Ammon's horn (tissue), 1 donor: ENCODE measurements around the gene SHBG.
"Not testable (repeated sequence)": the region's sequence is repeated elsewhere in the genome, so short reads cannot be mapped to it uniquely, and the experiment has no call there.

Experiments used
- DNase-seq: peaks from one replicate; pipeline ENCODE4 v3.0.0-alpha.2; 2016; ENCODE audit warnings: low spot score

Gene SHBG

GRCh38 chr17:7629939-7630571, at the start of gene SHBG:
Gene SHBG, plus strand, starts transcription at chr17:7630135. Its CDS starts 38 bp downstream, at chr17:7630173.
- DNase-seq: no peak

DNA sequence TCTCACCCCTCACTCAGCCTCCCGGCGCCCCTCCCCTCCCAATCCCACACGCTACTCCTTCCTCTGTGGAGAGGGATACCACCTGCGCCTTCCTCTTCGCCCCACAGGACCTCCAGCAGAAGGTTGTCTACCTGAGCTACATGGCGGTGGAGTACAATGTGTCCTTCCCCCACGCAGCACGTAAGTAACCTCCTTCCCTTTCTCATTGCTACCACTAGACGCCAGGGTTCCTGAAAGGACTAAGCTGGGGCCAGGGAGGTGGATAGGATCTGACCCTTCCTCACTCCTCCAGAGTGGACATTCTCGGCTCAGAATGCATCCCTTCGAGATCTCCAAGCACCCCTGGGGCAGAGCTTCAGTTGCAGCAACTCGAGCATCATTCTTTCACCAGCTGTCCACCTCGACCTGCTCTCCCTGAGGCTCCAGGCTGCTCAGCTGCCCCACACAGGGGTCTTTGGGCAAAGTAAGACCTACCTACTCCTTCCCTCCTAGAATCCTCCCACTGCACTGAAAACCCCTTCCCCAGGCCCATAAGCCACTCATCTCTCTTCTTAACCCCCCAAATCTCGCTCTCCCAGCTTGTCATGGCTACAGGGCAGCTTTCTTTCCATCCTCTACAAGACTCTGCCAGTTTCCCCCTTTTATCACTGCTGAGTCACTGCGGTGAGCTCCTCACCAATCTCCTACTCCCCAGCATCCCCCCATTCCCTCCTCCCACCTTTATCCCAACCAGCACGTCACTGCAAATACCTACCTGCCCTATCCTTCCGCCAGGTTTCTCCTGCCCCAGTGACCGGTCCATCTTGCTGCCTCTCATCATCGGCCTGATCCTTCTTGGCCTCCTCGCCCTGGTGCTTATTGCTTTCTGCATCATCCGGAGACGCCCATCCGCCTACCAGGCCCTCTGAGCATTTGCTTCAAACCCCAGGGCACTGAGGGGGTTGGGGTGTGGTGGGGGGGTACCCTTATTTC, 49.0 kb upstream of the SHBG start:
- no peak for DNase-seq

- DNase-seq: no peak
Observed at GRCh38 chr17:7582396-7583252, 47.3 kb upstream of the SHBG start.

DNA sequence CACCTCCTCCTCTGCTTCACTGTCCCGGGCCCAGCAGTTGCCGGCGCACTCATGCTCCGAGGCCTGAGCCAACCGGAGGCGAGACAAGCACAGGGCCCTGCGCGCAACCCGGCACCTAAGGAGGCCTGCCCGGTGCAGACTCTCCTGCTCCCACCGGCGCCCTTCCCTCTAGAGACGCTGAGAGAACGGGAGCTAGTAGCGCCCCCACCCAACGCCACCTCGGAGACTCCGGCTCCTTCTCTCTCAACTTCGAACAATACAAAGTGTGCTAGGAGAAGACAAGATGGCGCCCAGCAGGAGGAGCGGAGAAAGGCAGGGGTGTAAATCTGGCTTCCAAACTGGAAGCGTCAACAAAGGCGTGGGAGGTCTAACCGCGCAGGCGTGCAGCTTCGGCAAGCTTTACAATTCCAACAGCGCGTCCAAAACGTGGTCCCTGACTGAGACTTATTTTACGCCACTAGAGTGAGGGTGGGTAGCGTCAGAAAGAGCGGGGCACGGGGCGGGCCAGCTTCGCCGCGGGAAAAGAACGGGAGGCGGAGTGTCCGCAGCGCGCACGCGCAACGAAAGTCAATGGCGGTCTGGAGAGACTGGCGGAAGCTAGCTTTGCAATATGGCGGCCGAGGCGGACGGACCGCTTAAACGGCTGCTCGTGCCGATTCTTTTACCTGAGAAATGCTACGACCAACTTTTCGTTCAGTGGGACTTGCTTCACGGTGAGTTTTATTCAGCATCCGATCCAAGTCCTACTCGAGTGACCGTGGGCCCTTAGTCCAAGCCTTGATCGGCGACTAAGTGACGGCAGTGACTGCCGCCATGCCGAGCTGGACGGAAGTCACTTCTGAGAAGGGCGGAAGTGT, 46.5 kb upstream of the SHBG start, which contains the start of gene MPDU1:
TSS of gene MPDU1 (plus strand) at position 600 of the 857 bp plus-strand sequence. CDS start at position 611, 11 bp downstream.
- peak; percentile 97 for DNase-seq

- DNase-seq: no peak
Observed at GRCh38 chr17:7586673-7587419, 43.1 kb upstream of the SHBG start.

GRCh38 chr17:7587420-7588151, 42.3 kb upstream of the SHBG start:
- DNase-seq: no peak

- no peak for DNase-seq
Observed at GRCh38 chr17:7588553-7589203, 41.3 kb upstream of the SHBG start.

DNA sequence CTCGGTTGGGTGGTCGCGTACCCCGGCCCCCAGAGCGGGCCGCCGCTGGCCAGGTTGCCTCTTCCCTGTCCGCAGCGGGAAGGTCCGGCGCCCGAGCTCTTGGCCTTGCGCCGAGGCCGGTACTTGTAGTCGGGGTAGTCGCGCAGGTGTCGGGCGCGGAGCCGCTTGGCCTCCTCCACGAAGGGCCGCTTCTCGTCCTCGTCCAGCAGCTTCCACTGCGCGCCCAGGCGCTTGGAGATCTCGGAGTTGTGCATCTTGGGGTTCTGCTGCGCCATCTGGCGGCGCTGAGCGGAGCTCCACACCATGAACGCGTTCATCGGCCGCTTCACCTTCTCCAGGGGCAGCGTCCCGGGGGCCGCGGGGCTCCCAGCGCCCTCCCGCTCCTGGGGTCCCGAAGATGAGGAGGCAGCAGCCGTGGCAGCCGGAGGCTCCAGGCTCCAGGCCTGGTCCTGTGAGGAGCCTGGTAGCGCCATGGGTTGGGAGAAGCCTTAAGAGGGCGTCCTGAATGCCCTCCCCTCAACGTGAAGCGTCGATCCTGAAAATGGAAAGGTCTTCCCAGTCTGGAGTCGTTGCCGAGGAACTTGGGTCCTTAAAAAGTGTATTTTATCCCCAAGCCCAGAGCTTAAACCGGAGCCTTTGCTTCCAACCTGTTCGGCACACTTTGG, 40.6 kb upstream of the SHBG start:
- peak; percentile 92 for DNase-seq

GRCh38 chr17:7589891-7590691, 39.8 kb upstream of the SHBG start, which contains the start of gene SOX15:
Gene SOX15, minus strand, starts transcription at chr17:7590094. Its CDS starts 418 bp downstream, at chr17:7589676.
- DNase-seq: no peak

DNA sequence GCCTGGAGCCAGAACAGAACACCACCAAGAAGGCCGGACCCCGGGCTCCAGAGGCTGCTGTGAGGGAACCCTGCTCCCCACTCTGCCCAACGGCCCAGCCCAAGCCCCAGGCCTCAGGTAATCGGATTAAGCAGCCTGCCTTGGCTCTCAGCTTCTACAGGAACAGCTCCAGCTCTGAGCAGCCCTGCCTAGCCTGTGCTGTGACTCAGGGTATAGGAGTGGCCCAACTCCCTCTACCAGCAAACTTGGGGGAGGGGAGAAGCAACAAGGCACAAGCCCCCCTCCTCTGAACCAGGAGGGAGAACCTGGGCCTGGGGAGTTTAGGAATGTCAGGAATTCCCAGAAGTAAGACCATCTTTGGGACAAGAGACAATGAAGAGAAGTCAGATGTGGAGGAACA, 39.2 kb upstream of the SHBG start:
- DNase-seq: no peak

DNA sequence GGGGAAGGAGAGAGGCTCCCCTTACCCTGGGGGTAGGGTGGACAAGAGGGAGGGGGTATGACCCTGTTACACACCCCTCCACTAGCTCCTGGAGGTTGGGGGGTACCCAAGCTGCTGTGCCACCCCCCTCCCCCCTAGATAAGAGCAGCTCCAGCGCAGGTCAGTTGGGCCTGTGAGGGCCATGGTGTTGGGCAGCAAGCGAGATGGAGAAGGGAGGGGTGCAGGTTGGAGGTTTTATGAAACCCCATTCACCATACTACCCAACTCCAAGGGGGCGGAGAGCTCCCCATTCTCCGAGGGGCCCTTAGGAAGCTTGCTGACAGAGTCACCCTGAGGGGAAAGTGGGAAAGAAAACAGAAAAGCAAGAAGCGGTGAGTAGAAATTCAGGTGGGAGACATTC, 38.3 kb upstream of the SHBG start:
- no peak for DNase-seq

GRCh38 chr17:7592422-7593021, 37.4 kb upstream of the SHBG start:
- DNase-seq: no peak

DNA sequence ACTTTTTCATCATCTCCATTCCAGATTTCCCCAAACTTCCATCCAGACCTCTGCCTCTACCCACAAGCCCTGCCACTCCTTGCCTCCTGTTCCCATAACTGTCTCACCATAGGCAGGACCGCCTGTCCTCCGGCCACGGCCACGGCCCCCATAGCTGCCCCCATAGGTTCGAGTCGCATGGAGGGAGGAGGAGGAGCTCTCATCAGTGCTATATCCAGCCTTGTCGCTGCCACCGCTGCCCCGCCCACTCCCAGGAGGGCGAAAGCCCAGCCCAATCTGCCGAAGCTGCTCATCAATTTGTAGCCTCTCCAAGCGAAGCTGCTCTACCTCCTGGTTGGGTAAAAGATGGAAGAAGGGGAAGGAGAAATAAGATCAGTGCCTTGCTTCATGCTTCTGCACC, 36.6 kb upstream of the SHBG start:
- DNase-seq: no peak

DNA sequence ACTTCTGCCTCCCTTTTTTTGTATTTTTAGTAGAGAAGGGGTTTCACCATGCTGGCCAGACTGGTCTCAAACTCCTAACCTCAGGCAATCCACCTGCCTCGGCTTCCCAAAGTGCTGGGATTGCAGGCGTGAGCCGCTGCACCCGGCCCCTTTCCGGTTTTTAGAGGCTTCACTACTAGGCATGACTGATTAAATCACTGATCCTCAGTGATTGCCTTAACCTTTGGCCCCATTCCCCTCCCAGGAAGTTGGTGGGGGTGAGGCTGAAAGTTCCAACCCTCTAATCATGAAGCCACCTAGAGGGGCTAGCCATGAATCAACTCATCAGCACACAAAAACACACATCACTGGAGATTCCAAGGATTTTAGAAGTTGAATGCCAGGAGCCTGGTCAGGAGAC, 32.4 kb upstream of the SHBG start:
- not testable (repeated sequence) for DNase-seq

GRCh38 chr17:7606280-7606679, 23.7 kb upstream of the SHBG start:
- no peak for DNase-seq

DNA sequence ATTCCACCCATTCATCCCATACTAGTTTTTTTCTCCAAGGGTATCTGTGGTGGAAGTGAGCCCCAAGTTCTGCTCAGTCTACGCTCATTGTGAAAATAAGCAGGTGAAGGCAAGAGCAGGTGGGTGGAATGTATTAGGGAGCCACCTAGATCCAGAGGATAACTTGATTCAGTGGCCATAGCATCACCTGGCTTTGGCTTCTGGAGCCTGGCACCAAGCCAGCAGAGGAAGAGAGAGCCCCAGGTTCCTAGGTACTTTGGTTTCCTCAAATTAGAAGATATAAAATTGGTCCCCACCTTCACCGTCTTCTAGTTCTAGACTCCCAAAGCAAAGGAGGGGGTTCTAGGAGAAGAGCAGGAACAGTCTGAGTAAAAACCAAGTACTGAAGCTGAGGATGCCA, 19.3 kb upstream of the SHBG start:
- DNase-seq: no peak

DNA sequence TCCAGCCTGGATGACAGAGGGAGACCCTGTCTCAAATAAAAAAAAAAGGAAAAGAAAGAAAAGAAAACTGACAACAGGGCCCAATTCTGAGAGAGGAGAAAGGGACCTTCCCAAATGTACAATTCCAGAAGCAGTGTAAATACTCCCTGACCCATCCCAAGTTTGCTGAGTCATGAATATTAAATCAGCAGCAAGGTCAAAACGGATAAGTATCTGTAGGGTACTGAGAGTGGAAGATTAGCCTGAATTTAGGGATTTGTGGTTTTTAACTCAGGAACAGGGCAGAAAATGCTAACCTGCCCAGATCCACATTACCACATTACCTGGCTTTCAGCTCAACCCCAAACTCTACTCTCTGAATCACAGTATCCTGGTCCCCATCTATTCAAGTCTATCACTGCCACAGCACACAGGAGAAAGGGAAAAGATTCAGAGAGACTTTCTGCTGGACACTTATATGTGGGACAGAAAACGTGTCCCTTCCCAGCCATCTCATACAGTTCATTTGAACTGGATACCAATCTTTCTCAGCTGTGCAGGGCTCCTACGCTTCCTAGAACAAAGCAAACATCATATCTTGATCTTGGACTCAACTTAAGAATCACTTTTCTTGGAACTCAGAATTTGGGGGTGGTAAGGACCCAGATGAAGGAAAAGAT, 18.2 kb upstream of the SHBG start:
- no peak for DNase-seq
